GM19372 (cell line): ENCODE data around the gene POLD2.

ENCODE experiments used
- ATAC-seq: cut with Tn5 transposase; IDR thresholded peaks from one replicate; pipeline ENCODE4 v1.9.1; 2021; ENCODE audit warnings: mild to moderate bottlenecking, low read depth, moderate library complexity; ENCODE audit not compliant: unreplicated experiment

POLD2 gene

GRCh38 chr7:44114586-44115310 is 8.6 kb downstream of the POLD2 start:
- ATAC-seq = no peak

DNA sequence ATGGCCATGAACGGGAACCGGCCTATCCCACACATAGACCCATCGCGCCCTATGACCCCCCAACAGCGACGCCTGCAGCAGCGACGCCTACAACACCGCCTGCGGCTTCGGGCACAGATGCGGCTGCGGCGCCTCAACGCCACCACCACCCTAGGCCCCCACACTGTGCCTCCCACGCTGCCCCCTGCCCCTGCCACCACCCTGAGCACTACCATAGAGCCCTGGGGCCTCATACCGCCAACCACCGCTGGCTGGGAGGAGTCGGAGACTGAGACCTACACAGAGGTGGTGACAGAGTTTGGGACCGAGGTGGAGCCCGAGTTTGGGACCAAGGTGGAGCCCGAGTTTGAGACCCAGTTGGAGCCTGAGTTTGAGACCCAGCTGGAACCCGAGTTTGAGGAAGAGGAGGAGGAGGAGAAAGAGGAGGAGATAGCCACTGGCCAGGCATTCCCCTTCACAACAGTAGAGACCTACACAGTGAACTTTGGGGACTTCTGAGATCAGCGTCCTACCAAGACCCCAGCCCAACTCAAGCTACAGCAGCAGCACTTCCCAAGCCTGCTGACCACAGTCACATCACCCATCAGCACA is 9.5 kb downstream of the POLD2 start:
- ATAC-seq = no peak

GRCh38 chr7:44112997-44113763 is 10.2 kb downstream of the POLD2 start:
- no peak for ATAC-seq

DNA sequence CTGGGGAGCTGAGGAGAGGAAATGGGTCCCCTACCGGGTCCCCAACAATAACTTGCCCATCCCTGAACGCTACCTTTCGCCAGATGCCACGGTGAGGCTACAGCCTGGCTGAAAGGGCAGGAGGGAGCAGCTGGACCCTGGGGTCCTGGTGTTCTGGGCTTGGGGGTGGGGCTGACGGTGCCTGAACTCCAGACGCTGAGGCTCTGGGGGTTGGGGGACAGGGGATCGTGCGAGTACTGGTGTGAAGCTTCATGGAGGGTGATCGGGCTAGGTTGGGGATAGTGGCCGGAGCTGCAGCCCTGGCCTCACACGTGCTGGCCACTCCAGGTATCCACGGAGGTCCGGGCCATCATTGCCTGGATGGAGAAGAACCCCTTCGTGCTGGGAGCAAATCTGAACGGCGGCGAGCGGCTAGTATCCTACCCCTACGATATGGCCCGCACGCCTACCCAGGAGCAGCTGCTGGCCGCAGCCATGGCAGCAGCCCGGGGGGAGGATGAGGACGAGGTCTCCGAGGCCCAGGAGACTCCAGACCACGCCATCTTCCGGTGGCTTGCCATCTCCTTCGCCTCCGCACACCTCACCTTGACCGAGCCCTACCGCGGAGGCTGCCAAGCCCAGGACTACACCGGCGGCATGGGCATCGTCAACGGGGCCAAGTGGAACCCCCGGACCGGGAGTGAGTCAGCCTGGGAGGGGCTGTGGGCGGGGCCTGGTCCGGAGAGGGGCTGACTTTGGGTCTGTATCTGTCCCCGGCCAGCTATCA is 10.9 kb downstream of the POLD2 start:
- no peak for ATAC-seq

DNA sequence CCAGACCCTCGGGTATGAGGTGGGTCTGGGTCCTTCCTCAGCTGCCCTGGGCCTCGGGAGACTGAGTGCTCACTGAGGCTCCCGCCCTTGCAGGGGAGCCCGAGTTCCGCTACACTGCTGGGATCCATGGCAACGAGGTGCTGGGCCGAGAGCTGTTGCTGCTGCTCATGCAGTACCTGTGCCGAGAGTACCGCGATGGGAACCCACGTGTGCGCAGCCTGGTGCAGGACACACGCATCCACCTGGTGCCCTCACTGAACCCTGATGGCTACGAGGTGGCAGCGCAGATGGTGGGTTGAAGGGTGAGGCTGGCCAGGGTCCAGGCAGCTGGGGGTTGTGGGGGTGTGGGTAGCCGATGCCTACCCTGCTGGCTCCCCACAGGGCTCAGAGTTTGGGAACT is 11.6 kb downstream of the POLD2 start:
- ATAC-seq = no peak

DNA sequence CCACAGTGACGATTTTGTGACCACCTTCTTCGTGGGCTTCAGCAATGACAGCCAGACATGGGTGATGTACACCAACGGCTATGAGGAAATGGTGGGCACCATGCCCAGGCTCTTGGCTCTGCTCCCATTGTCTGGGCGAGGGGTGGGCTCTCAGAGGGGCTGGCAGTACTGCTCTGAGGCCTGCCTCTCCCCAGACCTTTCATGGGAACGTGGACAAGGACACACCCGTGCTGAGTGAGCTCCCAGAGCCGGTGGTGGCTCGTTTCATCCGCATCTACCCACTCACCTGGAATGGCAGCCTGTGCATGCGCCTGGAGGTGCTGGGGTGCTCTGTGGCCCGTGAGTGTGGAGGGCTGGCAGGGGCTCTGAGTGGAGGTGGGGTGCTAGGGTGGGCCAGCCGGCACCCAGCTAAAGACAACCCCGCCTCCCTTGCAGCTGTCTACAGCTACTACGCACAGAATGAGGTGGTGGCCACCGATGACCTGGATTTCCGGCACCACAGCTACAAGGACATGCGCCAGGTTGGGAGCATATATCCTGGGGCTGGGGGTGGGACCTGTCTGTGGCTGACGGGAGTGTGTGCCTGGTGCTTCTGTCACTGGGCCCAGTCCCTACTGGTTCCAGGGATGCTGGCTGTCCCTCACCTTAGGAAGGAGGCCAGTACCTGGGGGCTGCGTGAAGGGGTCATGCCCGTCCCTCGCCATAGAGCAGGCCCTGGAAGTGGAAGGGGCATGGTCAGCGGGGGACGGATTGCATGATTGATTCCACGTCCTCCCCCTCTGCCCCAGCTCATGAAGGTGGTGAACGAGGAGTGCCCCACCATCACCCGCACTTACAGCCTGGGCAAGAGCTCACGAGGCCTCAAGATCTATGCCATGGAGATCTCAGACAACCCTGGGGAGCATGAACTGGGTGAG is 12.4 kb downstream of the POLD2 start:
- no peak for ATAC-seq

DNA sequence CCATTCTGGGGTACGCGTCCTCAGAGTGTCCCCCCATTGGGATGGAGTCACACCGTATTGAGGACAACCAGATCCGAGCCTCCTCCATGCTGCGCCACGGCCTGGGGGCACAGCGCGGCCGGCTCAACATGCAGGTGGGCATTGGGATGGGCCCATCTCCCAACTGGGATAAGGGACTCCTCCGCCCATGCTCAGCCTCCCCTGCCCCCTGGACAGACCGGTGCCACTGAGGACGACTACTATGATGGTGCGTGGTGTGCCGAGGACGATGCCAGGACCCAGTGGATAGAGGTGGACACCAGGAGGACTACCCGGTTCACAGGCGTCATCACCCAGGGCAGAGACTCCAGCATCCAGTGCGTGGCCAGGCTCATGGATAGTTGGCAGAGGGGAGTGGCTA is 13.4 kb downstream of the POLD2 start:
- ATAC-seq = no peak

DNA sequence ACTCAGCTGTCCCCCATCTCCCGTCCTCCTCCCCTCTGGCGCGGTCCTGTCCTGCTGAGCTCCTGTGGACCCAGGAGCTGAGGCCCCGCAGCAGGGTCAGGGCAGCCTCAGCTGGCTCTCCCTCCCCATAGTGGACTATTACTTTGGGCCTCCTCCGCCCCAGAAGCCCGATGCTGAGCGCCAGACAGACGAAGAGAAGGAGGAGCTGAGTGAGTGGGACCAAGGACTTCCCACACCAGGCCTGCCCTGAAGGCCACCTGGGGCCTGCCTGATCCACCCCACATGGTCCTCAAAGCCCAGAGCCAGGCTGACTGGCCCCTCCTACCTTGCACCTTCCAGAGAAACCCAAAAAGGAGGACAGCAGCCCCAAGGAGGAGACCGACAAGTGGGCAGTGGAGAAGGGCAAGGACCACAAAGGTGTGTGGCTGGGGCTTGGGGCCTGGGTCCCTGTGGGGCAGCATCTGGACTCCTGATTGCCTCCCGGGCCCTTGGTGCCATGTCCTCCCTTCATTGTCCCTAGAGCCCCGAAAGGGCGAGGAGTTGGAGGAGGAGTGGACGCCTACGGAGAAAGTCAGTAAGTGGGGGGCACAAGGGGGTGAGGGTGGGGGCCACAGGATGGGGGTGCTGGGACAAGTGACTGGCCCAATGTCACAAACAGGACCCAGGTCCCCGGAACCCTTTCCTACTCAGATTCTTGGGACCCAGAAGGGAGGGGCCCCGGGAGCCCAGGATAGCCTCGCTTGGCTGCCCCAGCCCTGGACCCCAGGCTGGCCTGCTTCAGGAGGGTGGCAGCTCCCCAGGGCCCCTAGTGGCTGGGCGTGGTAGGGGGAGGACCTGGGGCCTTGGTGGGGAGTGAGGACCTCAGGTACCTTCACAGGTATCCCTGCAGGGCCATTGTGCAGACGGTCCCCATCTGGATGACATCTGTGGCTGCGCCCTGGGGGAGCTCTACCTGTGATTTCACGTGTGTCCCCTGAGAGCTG is 14.3 kb downstream of the POLD2 start:
- ATAC-seq = no peak

DNA sequence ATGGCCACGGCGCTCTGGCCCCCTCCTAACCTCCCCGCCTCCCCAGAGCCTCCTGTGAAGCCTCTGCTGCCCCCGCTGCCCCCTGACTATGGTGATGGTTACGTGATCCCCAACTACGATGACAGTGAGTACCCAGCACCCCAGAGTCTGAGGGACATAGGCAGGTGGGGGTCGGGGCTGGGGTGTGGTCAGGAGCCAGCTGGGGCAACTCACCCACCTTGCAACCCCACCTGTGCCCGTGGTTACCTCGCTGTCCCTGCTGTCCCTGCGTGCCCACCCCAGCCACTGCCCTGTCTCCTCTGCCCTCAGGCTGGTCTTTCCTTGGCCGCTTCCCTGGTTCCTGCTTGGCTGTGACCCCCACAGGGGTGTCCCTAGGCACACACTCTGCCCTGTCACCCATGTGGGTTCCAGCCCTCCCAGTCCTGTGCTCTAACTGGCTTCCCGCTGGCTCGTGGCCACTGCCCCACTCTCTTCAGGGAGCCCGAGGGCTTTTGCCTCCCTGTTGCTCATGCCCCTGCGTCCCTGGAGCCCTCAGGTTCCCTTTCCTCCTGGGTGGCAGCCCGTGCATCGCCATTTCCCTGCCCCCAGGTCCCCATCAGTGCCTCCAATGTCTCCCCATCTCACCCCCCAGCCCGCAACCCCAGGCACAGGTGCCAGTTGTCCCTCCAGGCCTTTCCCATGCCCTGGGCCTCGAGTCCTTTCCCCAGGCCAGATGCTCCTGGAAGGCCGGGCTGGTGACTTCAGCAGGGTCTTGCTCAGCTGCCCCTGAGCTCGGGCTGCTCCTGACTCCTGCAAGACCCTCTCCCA is 15.2 kb downstream of the POLD2 start:
- ATAC-seq = no peak

DNA sequence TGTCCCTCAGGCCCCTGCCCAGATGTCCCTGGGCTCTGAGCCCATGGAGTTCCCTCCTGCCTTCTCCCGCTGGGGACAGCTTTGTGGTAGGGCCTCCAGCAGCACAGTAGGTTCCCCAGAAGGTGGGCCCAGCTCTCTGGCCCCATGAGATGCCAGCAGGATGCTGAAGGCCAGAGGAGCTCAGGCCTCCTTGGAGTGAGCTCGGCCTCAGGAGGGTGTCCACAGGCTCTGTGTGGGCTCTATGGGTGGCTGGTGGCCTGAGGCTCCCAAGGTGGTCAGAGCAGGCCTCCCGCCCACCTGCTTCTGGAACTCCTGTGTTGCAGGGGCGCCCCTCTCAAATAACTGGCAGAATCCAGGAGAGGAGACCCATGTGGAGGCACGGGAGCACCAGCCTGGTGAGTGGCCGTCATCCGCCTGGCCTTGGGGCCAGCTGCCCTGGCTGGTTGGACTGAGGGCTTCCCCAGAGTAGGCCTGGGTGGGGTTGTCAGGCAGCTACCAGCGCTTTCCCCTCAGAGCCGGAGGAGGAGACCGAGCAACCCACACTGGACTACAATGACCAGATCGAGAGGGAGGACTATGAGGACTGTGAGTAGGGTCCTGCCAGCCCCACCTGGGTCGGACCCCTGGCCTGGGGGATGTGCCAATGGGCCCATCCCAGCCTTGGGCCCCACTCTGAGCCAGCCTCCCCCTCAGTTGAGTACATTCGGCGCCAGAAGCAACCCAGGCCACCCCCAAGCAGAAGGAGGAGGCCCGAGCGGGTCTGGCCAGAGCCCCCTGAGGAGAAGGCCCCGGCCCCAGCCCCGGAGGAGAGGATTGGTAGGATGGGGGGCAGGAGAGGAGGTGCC is 16.0 kb downstream of the POLD2 start:
- ATAC-seq = no peak

- no peak for ATAC-seq
Observed at GRCh38 chr7:44106311-44107065, 16.9 kb downstream of the POLD2 start.

- no peak for ATAC-seq
Observed at GRCh38 chr7:44105832-44106231, 17.5 kb downstream of the POLD2 start.

GRCh38 chr7:44104860-44105771 is 18.2 kb downstream of the POLD2 start:
- no peak for ATAC-seq

DNA sequence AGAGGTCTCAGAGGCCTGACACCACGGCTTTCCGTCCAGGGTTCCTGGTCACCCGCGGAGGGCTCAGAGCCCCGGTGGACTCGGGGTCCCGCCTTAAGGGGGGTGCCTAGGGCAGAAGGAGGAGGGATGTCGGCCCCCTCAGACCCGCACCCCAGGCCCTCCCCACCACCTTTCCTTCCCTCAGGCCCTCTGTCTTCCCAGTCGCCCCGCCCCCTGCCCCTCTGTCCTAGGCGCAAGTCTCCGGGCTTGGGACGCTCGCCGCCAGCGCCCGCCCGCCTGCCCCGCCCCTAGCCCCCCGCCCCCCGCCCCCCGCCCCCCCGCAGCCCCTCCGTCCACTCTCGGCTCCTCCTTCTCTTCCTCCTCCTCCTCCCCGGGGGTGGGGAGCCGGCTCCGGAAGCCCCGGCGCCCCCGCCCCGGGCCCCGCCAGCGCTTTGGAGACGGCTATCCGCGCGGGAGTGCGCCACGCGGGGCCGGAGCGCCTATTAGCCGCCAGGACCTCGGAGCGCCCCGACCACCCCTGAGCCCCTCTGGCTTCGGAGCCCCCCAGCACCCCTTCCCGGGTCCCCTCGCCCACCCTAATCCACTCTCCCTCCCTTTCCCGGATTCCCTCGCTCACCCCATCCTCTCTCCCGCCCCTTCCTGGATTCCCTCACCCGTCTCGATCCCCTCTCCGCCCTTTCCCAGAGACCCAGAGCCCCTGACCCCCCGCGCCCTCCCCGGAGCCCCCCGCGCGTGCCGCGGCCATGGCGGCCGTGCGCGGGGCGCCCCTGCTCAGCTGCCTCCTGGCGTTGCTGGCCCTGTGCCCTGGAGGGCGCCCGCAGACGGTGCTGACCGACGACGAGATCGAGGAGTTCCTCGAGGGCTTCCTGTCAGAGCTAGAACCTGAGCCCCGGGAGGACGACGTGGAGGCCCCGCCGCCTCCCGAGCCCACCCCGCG is 19.2 kb downstream of the POLD2 start, which contains the start of gene AEBP1:
TSS of gene AEBP1 (plus strand) at position 423 of the 937 bp plus-strand sequence. CDS start at position 744, 321 bp downstream.
- no peak for ATAC-seq
